Esophagus (tissue), 2 donors: ENCODE measurements around the gene VAC14. TPM values are rescaled to one million over a fixed set of nuclear protein-coding genes. Genes with fewer than 3 reads are reported as not detected.

ENCODE experiments used
- H3K27ac ChIP-seq, 2 donors: one replicate each; pipeline ENCODE4 v1.5.1; 2013; ENCODE audit warnings: low read depth in 2 of 2, mild to moderate bottlenecking in 2 of 2, inconsistent platforms in 1 of 2, low read length in 1 of 2, moderate library complexity in 1 of 2
- H3K27me3 ChIP-seq, 2 donors: one replicate each; pipeline ENCODE4 v1.6.1; 2013; ENCODE audit warnings: low read length in 2 of 2, control low read depth in 1 of 2, mild to moderate bottlenecking in 1 of 2; ENCODE audit not compliant: insufficient read depth in 2 of 2, control insufficient read depth in 1 of 2
- H3K36me3 ChIP-seq, 2 donors: one replicate each; pipeline ENCODE4 v1.6.1; 2013; ENCODE audit warnings: low read length in 1 of 2; ENCODE audit not compliant: control insufficient read depth in 2 of 2, insufficient read depth in 2 of 2
- H3K4me1 ChIP-seq, 2 donors: one replicate each; pipeline ENCODE4 v1.6.1; 2013; ENCODE audit warnings: low read length in 1 of 2; ENCODE audit not compliant: control insufficient read depth in 2 of 2, insufficient read depth in 2 of 2
- H3K4me3 ChIP-seq, 2 donors: one replicate each; pipeline ENCODE4 v1.5.1; 2013; ENCODE audit warnings: low read length in 2 of 2, mild to moderate bottlenecking in 2 of 2, low read depth in 1 of 2, moderate library complexity in 1 of 2
- H3K9me3 ChIP-seq, 2 donors: one replicate each; pipeline ENCODE4 v1.6.1; 2013; ENCODE audit warnings: mild to moderate bottlenecking in 2 of 2, low read depth in 1 of 2, low read length in 1 of 2, moderate library complexity in 1 of 2; ENCODE audit not compliant: control insufficient read depth in 2 of 2, insufficient read depth in 1 of 2
- WGBS, 2 donors: extraction: QIAGEN DNeasy Blood & Tissue Kit; methylation state at CpG; one replicate each; pipeline ENCODE4 v1.1.7; 2013; 5-methylcytosine and 5-hydroxymethylcytosine counted together
- polyA plus RNA-seq, 2 donors: library from polyadenylated mRNA; stranded (reverse); fragments of 200-250 nt; gene quantifications; one replicate each; pipeline ENCODE4 v1.2.3, GENCODE V29; 2013
- donor health status: healthy with polysubstance abuse.
- donor health status: Bipolar disorder and iron deficiency.

VAC14 gene
- polyA plus RNA-seq, 2 donors: 24.8 to 31.3 TPM

GRCh38 chr16:70804153-70804733, 3.3 kb upstream of the VAC14 start:
- peaks cover 0 to 2% of the 10 kb centered on the region in 2 donors for H3K27me3 ChIP-seq
- H3K4me3 ChIP-seq: no peak overlapping the region
- WGBS, 2 donors: 59 to 65% methylated on average over 8 of the region's 8 CpGs
- H3K36me3 ChIP-seq: no peaks in the 10 kb centered on the region
- peaks cover 0 to 5% of the 10 kb centered on the region in 2 donors for H3K4me1 ChIP-seq
- no peak overlapping the region for H3K27ac ChIP-seq
- peaks cover 0 to 6% of the 10 kb centered on the region in 2 donors for H3K9me3 ChIP-seq

DNA sequence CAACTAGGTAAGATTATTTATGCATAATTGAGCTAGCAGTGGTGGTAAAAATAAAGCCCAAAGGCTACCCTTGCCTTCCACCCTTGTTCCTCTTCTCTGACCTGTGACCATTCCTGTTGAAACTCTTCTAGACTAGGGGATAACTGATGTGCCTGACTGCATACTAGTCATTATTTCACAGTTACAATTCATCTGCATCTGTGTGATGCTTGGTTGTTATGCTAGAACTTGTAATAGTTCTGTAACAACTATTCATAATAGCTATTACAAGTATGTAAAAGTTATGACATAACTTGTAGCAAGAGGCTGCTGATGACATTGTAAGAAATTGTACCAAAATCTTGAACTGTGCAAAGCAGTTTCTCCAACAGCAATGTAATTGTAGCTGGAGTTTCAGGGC, 2.4 kb upstream of the VAC14 start:
- Histone ChIP-seq H3K4me1 (peaks cover 0 to 5% of the 10 kb centered on the region in 2 donors), H3K27me3 (peaks cover 0 to 2% of the 10 kb centered on the region in 2 donors), H3K27ac (no peak overlapping the region), H3K4me3 (no peak overlapping the region), H3K9me3 (peaks cover 0 to 6% of the 10 kb centered on the region in 2 donors), H3K36me3 (no peaks in the 10 kb centered on the region)

DNA sequence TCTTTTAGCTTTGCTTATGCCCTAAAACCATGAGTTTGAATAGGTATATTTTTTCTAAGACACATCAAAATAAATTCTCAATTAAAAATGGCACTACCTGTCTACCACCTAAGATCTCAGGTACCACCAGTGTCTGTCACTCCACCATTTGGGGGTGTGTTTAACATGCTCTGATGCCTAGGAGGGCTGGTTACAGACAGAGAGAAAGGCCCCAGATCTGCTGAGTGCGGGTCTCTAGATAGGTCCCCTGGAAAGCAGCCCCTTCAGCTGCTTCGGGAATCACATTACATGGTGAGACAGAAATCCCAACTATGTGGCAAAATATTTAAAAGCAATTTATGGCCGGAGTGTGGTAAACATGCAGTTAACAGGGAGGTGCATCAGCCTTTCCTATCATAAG, 653 bp upstream of the VAC14 start:
- 78 to 82% methylated on average over 3 of the region's 3 CpGs for WGBS, 2 donors
- Histone ChIP-seq H3K27me3 (no peaks in the 10 kb centered on the region), H3K9me3 (peaks cover 0 to 6% of the 10 kb centered on the region in 2 donors), H3K4me3 (no peak overlapping the region), H3K4me1 (peaks cover 0 to 5% of the 10 kb centered on the region in 2 donors), H3K36me3 (peaks cover 0 to 1% of the 10 kb centered on the region in 2 donors), H3K27ac (no peak overlapping the region)

GRCh38 chr16:70800311-70800710, 647 bp downstream of the VAC14 start:
- Histone ChIP-seq H3K36me3 (peaks cover 0 to 1% of the 10 kb centered on the region in 2 donors), H3K27me3 (no peaks in the 10 kb centered on the region), H3K4me3 (peak overlapping the region; percentile 77 to 90), H3K4me1 (peaks cover 0 to 5% of the 10 kb centered on the region in 2 donors), H3K9me3 (peaks cover 0 to 6% of the 10 kb centered on the region in 2 donors), H3K27ac (peak overlapping the region in 1 of 2 donors; percentile 59)
- WGBS, 2 donors: 11 to 18% methylated on average over 7 of the region's 7 CpGs

DNA sequence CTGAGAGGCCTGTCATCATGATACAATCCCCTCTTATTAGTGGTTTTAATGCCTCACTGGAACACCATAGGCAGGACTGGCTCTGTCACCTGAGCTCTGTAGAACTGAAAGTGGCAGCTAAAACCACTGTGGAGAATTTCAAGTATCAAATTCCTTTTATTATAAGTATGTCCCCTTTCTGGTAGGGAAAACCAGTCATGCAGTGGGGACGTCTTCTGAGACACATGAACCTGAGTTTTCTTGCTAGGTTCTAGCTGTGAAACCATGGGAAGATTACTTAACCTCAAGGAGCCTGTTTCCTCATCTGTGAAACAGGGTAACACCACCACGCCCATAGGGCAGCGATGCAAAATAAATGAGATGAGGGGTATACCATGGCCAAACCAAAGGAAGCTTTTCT, 4.7 kb downstream of the VAC14 start:
- no peaks in the 10 kb centered on the region for H3K27me3 ChIP-seq
- H3K9me3 ChIP-seq: no peaks in the 10 kb centered on the region
- H3K36me3 ChIP-seq: peaks cover 0 to 1% of the 10 kb centered on the region in 2 donors
- 85 to 89% methylated on average over 3 of the region's 3 CpGs for WGBS, 2 donors
- H3K27ac ChIP-seq: no peak overlapping the region
- peaks cover 0 to 5% of the 10 kb centered on the region in 2 donors for H3K4me1 ChIP-seq
- H3K4me3 ChIP-seq: no peak overlapping the region

- 92 to 93% methylated on average over 10 to 12 of the region's 12 CpGs for WGBS, 2 donors
Measured at GRCh38 chr16:70795296-70795912, 5.6 kb downstream of the VAC14 start.

GRCh38 chr16:70793851-70794502, 7.0 kb downstream of the VAC14 start:
- H3K9me3 ChIP-seq: no peaks in the 10 kb centered on the region
- H3K4me3 ChIP-seq: no peak overlapping the region
- no peaks in the 10 kb centered on the region for H3K27me3 ChIP-seq
- peaks cover 0 to 4% of the 10 kb centered on the region in 2 donors for H3K36me3 ChIP-seq
- no peak overlapping the region for H3K27ac ChIP-seq
- no peaks in the 10 kb centered on the region for H3K4me1 ChIP-seq
- 84 to 87% methylated on average over 8 of the region's 8 CpGs for WGBS, 2 donors

More at GRCh38 chr16:70795296-70795912, 5.6 kb downstream of the VAC14 start:
- no peak overlapping the region for H3K27ac ChIP-seq
- H3K9me3 ChIP-seq: no peaks in the 10 kb centered on the region
- H3K36me3 ChIP-seq: peaks cover 0 to 4% of the 10 kb centered on the region in 2 donors
- H3K4me1 ChIP-seq: peaks cover 0 to 5% of the 10 kb centered on the region in 2 donors
- H3K4me3 ChIP-seq: no peak overlapping the region
- H3K27me3 ChIP-seq: no peaks in the 10 kb centered on the region

- H3K36me3 ChIP-seq: peaks cover 3 to 9% of the 10 kb centered on the region in 2 donors
- WGBS, 2 donors: 76 to 79% methylated on average over 8 of the region's 8 CpGs
Measured at GRCh38 chr16:70790815-70791214, 10.1 kb downstream of the VAC14 start.

GRCh38 chr16:70789595-70790447, 11.1 kb downstream of the VAC14 start:
- no peaks in the 10 kb centered on the region for H3K4me1 ChIP-seq
- H3K4me3 ChIP-seq: no peak overlapping the region
- H3K27me3 ChIP-seq: no peaks in the 10 kb centered on the region
- 77 to 82% methylated on average over 16 of the region's 16 CpGs for WGBS, 2 donors
- peaks cover 12 to 17% of the 10 kb centered on the region in 2 donors for H3K36me3 ChIP-seq
- peaks cover 0 to 3% of the 10 kb centered on the region in 2 donors for H3K9me3 ChIP-seq
- no peak overlapping the region for H3K27ac ChIP-seq

More at GRCh38 chr16:70790815-70791214, 10.1 kb downstream of the VAC14 start:
- Histone ChIP-seq H3K4me1 (no peaks in the 10 kb centered on the region), H3K4me3 (no peak overlapping the region), H3K9me3 (no peaks in the 10 kb centered on the region), H3K27ac (no peak overlapping the region), H3K27me3 (no peaks in the 10 kb centered on the region)
